ENCODE results near the gene DNAJB8. TPM values are rescaled to one million over a fixed set of nuclear protein-coding genes. Genes with fewer than 3 reads are reported as not detected.

Gene DNAJB8
- total RNA-seq, 2 experiments from 2014 or later, result not detected

DNA sequence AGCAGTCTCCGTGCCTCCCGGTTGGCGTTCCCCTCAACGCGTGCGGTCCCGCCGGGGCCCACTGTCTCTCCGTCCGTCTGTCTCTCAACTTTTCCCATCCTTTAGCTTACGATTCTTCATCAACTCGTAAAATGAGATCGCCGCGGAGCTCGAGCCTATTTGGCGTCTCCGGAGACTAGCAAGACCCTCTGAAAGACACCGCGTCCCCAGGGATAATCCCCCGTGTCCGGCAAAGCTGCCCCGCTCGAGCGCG is 22.9 kb upstream of the DNAJB8 start:
- Histone ChIP-seq H3K4me3 (ENCODE audit: low read length) (peak overlapping the region; percentile 40), H3K4me1 (ENCODE audit: insufficient read depth, low read length) (peaks cover 72% of the 10 kb centered on the region), H3K9me3 (ENCODE audit: control insufficient read depth in 1 of 2, insufficient read depth in 1 of 2, low read length in 2 of 2) (peaks cover 0 to 46% of the 10 kb centered on the region in 2 experiments), H3K27me3 (ENCODE audit: control insufficient read depth in 1 of 2, insufficient read depth in 2 of 2, low read length in 2 of 2) (peaks cover 84 to 98% of the 10 kb centered on the region in 2 experiments), H3K36me3 (ENCODE audit: insufficient read depth, low read length) (no peaks in the 10 kb centered on the region), H3K27ac (ENCODE audit: low read depth in 1 of 2, low read length in 2 of 2) (no peak overlapping the region)
- peak overlapping the region; percentile 80 for H3K4me3 Mint-ChIP-seq
- no peak for ATAC-seq (ENCODE audit: poor library complexity)
- TF ChIP-seq, protein P1, sequence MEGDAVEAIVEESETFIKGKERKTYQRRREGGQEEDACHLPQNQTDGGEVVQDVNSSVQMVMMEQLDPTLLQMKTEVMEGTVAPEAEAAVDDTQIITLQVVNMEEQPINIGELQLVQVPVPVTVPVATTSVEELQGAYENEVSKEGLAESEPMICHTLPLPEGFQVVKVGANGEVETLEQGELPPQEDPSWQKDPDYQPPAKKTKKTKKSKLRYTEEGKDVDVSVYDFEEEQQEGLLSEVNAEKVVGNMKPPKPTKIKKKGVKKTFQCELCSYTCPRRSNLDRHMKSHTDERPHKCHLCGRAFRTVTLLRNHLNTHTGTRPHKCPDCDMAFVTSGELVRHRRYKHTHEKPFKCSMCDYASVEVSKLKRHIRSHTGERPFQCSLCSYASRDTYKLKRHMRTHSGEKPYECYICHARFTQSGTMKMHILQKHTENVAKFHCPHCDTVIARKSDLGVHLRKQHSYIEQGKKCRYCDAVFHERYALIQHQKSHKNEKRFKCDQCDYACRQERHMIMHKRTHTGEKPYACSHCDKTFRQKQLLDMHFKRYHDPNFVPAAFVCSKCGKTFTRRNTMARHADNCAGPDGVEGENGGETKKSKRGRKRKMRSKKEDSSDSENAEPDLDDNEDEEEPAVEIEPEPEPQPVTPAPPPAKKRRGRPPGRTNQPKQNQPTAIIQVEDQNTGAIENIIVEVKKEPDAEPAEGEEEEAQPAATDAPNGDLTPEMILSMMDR (IDR thresholded peaks at IDR 0.05), result no peak
- H3K36me3 Mint-ChIP-seq (ENCODE audit: low read depth), result no peaks in the 10 kb centered on the region
- ChIA-PET CTCF (interaction anchor here (1.3 kb wide), 1 partner anchor 128 kb away, joined by 3 read pairs; no protein-coding TSS in a partner anchor), POLR2A (no interaction called here)
- no peak overlapping the region for H3K27ac Mint-ChIP-seq
- no peaks in the 10 kb centered on the region for H3K9me3 Mint-ChIP-seq
- H3K27me3 Mint-ChIP-seq, result peaks cover 77% of the 10 kb centered on the region
- intact Hi-C loops (cut with DNase I, micrococcal nuclease), result no loop called here
- peaks cover 43% of the 10 kb centered on the region for H3K4me1 Mint-ChIP-seq (ENCODE audit: low read depth)
- peak in 1 of 14 experiments; percentile 32 for DNase-seq

DNA sequence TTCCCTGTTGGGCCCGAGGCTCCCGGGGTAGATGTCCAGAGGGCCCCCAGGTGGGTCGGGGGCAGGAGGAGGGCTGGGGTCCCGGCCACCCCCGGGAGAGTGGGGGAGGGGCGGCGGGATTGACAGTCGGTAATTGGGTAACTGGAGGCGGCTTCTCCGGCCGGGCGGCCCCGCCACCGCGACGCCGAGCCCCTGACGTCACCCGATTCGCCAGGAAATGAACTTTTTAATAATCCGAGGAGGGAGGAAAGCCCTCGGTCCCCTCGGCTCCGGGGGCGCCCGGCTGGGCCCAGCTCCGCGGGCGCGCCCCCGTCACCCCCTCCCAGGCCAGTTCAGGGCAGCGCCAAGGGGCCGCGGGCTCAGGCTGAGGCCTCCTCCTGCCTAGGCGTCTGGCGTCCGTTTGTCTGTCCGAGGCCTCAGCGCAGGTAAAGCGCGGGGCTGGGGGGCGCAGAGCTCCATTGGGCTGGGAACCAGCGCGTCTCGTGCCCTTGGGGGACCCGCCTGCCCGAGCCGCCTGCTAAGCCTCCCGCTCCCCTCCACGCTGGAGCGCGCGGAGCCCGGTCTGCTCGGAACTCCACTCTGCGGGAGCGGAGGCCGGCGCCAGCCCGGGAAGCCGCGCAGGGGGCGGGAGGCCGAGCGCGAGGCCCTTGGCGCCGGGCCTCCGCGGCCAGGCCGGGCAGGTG is 22.4 kb upstream of the DNAJB8 start:
- ChIA-PET POLR2A (no interaction called here), CTCF (interaction anchor here (1.0 to 1.3 kb wide), 2 partner anchors 63 to 128 kb away, joined by 3 read pairs; no protein-coding TSS in a partner anchor)
- H3K36me3 Mint-ChIP-seq (ENCODE audit: low read depth), result no peaks in the 10 kb centered on the region
- H3K4me1 Mint-ChIP-seq (ENCODE audit: low read depth), result peaks cover 40% of the 10 kb centered on the region
- Histone ChIP-seq H3K36me3 (ENCODE audit: insufficient read depth, low read length) (no peaks in the 10 kb centered on the region), H3K4me1 (ENCODE audit: insufficient read depth, low read length) (peaks cover 73% of the 10 kb centered on the region), H3K9me3 (ENCODE audit: control insufficient read depth in 1 of 2, insufficient read depth in 1 of 2, low read length in 2 of 2) (peaks cover 0 to 46% of the 10 kb centered on the region in 2 experiments), H3K4me3 (ENCODE audit: low read length) (peak overlapping the region; percentile 40), H3K27ac (ENCODE audit: low read depth in 1 of 2, low read length in 2 of 2) (no peak overlapping the region), H3K27me3 (ENCODE audit: control insufficient read depth in 1 of 2, insufficient read depth in 2 of 2, low read length in 2 of 2) (peaks cover 82 to 98% of the 10 kb centered on the region in 2 experiments)
- no peaks in the 10 kb centered on the region for H3K9me3 Mint-ChIP-seq
- H3K4me3 Mint-ChIP-seq, result peak overlapping the region; percentile 80
- no peak overlapping the region for H3K27ac Mint-ChIP-seq
- TF ChIP-seq, protein P1 (IDR thresholded peaks at IDR 0.05), result no peak
- DNase-seq (peak in 4 of 14 experiments; percentile 41 to 63 (median 51)), ATAC-seq (ENCODE audit: poor library complexity) (peak; percentile 18)
- H3K27me3 Mint-ChIP-seq, result peaks cover 77% of the 10 kb centered on the region
- intact Hi-C loops (cut with DNase I, micrococcal nuclease), result no loop called here

DNA sequence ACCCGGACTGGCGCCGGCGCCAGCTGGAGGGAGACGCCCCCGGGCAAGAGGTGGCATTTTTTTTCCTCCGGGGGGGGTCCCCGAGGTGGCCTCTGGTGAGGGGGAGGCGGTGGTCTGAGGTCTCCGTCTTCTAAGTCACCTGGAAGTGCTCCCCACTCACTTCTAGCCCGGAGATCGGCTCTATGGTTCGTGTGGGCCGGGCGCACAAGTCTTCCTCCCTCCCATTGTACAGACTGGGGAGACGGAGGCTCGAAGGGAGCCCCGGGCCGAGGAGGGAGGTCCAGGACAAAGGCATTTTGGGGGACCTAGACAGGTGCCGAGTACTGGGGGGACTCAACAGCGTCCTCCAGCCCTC is 21.9 kb upstream of the DNAJB8 start:
- ChIA-PET POLR2A (no interaction called here), CTCF (interaction anchor here (1.0 to 1.3 kb wide), 2 partner anchors 63 to 129 kb away, joined by 3 read pairs; no protein-coding TSS in a partner anchor)
- peaks cover 82 to 98% of the 10 kb centered on the region in 2 experiments for H3K27me3 ChIP-seq (ENCODE audit: control insufficient read depth in 1 of 2, insufficient read depth in 2 of 2, low read length in 2 of 2)
- ATAC-seq (ENCODE audit: poor library complexity) (no peak), DNase-seq (peak in 1 of 14 experiments; percentile 21)
- TF ChIP-seq, protein P1 (IDR thresholded peaks at IDR 0.05), result no peak
- no peaks in the 10 kb centered on the region for H3K36me3 ChIP-seq (ENCODE audit: insufficient read depth, low read length)
- Mint-ChIP-seq H3K4me3 (peak overlapping the region; percentile 80), H3K9me3 (no peaks in the 10 kb centered on the region), H3K36me3 (ENCODE audit: low read depth) (no peaks in the 10 kb centered on the region), H3K27ac (no peak overlapping the region), H3K27me3 (peaks cover 77% of the 10 kb centered on the region), H3K4me1 (ENCODE audit: low read depth) (peaks cover 43% of the 10 kb centered on the region)
- peaks cover 79% of the 10 kb centered on the region for H3K4me1 ChIP-seq (ENCODE audit: insufficient read depth, low read length)
- peaks cover 0 to 46% of the 10 kb centered on the region in 2 experiments for H3K9me3 ChIP-seq (ENCODE audit: control insufficient read depth in 1 of 2, insufficient read depth in 1 of 2, low read length in 2 of 2)
- H3K4me3 ChIP-seq (ENCODE audit: low read length), result peak overlapping the region; percentile 40
- intact Hi-C loops (cut with DNase I, micrococcal nuclease), result no loop called here
- H3K27ac ChIP-seq (ENCODE audit: low read depth in 1 of 2, low read length in 2 of 2), result no peak overlapping the region
